Astrocyte of the hippocampus (primary cell): ENCODE results near the gene KCNJ3.
"Not testable (repeated sequence)": the region's sequence is repeated elsewhere in the genome, so short reads cannot be mapped to it uniquely, and the experiment has no call there.

Experiments used
- DNase-seq: peaks from one replicate; pipeline ENCODE4 v3.0.0; 2011; ENCODE audit warnings: low read depth, low spot score

KCNJ3 gene

GRCh38 chr2:154844513-154844912 is 146.0 kb downstream of the KCNJ3 start:
- DNase-seq, result no peak

- no peak for DNase-seq
Measured at GRCh38 chr2:154846842-154847241, 148.3 kb downstream of the KCNJ3 start.

GRCh38 chr2:154849482-154849881 is 151.0 kb downstream of the KCNJ3 start:
- no peak for DNase-seq

GRCh38 chr2:154850532-154850931 is 152.0 kb downstream of the KCNJ3 start:
- DNase-seq, result no peak

- DNase-seq, result no peak
Measured at GRCh38 chr2:154855138-154855537, 156.6 kb downstream of the KCNJ3 start.

GRCh38 chr2:154867151-154867550 is 168.7 kb downstream of the KCNJ3 start:
- DNase-seq, result not testable (repeated sequence)

- DNase-seq, result no peak
Measured at GRCh38 chr2:154875999-154876398, 177.5 kb downstream of the KCNJ3 start.

GRCh38 chr2:154882725-154883124 is 184.2 kb downstream of the KCNJ3 start:
- no peak for DNase-seq

- DNase-seq, result no peak
Measured at GRCh38 chr2:154886316-154886715, 187.8 kb downstream of the KCNJ3 start.

GRCh38 chr2:154898269-154898668 is 199.8 kb downstream of the KCNJ3 start:
- DNase-seq, result no peak

GRCh38 chr2:154901063-154901462 is 202.6 kb downstream of the KCNJ3 start:
- no peak for DNase-seq
